GM19397 (cell line): Measurements from ENCODE around the gene GBX2.

Source experiments
- ATAC-seq: cut with Tn5 transposase; IDR thresholded peaks from one replicate; pipeline ENCODE4 v1.9.1; 2021; ENCODE audit warnings: mild to moderate bottlenecking, moderate library complexity; ENCODE audit not compliant: unreplicated experiment

Gene GBX2

DNA sequence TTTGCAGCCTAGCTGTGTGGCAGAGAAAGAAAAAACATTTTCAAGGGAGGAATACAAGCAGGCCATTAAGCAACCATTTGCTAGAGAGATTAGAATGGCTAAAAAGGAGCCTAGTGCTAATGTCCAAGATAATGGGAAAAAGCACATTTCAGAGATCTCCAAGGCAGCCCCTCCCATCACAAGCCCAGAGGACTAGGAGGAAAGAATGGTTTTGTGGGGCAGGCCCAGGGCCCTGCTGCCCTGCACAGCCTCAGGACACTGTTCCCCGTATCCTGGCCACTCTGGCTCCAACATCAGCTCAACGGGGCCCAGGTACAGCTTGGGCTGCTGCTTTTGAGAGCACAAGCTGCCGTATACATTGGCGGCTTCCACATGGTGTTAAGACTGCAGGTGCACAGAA is 16.5 kb upstream of the GBX2 start:
- ATAC-seq = no peak

DNA sequence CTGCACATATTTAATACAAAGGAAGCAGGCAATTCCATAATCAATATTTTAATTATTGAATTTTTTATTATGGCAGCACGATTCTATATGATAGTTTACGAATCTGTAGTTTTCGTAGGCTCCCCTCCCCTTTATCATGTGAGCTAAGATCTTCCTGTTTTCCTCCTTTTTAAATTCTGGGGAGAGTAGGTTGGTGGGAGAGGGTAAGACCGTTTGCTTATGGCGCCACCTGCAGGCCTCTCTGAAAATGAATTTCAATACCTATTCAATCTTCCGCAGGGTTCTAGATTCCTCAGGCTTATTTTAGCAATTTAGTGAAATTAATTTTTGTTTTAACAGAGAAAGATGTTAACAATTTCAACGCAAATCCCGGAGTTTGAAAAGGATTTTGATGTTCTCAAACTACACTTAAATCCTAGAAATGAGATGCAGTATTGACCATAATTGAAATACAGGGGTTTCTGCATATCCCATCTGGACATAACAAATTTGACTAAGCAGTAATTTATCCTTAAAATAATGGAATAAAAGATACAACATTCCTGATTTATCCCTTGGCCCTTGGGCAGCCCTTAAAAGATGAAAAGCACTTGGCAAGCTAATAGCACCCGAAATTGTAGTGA is 12.8 kb upstream of the GBX2 start:
- no peak for ATAC-seq

DNA sequence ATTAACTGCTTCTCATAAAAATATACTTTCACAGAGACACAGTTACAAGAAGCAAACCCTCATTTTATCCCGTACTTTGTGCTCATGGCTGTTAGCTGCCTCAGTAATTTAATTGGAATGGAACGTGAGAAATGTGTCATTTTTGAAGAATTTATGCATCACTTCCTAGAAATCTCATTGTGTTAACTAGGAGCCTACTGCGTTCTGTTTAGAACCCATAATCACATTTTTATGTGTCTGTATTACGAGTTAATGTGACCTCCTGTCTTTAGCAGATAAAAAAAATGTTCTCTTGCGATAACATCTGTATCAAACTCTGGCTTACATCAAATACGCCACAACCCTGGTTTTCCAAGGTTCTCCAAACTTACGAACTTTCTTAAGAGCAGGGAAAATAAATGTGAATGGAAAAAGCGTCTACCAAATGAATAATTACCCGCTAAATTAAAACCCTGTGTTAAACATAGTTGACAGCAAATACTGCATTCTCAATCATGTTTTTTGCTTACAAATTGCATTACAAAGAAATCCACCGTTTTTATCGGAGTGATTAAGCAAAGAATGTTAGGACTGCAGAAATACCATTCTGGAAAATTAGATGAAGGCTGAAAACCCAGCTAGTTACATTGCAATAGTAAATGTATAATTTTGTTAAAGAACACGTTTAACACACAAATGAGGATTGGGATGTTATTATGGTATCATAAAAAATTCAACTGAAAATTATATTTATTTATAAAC is 12.1 kb upstream of the GBX2 start:
- no peak for ATAC-seq

- no peak for ATAC-seq
Observed at GRCh38 chr2:236179236-236180075, 11.3 kb upstream of the GBX2 start.

GRCh38 chr2:236178890-236179235 is 10.7 kb upstream of the GBX2 start:
- no peak for ATAC-seq

- ATAC-seq = no peak
Observed at GRCh38 chr2:236177967-236178889, 10.0 kb upstream of the GBX2 start.

GRCh38 chr2:236177604-236177966 is 9.4 kb upstream of the GBX2 start:
- no peak for ATAC-seq

DNA sequence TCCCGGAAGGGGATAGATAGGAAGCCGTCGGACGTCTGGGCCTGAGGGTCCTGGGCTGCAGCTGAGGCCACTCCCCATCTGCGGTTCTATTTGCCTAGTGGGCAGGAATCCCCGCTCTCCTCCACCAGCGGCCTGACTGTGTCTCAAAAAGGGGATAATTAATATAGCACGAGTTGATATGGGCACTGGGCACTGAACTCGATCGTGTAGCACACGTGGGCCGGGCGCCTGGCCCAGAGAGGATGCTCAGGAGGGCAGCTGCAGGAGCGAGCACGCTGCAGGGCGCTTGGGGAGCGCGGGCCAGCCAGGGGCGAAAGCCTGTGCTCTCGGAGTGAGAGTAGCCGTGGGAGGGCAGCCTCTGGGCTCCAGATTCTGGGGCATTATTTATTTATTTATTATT is 8.8 kb upstream of the GBX2 start:
- ATAC-seq = no peak

- no peak for ATAC-seq
Observed at GRCh38 chr2:236176417-236176816, 8.2 kb upstream of the GBX2 start.

- ATAC-seq = no peak
Observed at GRCh38 chr2:236175548-236176150, 7.5 kb upstream of the GBX2 start.

- ATAC-seq = no peak
Observed at GRCh38 chr2:236173729-236174607, 5.8 kb upstream of the GBX2 start.

DNA sequence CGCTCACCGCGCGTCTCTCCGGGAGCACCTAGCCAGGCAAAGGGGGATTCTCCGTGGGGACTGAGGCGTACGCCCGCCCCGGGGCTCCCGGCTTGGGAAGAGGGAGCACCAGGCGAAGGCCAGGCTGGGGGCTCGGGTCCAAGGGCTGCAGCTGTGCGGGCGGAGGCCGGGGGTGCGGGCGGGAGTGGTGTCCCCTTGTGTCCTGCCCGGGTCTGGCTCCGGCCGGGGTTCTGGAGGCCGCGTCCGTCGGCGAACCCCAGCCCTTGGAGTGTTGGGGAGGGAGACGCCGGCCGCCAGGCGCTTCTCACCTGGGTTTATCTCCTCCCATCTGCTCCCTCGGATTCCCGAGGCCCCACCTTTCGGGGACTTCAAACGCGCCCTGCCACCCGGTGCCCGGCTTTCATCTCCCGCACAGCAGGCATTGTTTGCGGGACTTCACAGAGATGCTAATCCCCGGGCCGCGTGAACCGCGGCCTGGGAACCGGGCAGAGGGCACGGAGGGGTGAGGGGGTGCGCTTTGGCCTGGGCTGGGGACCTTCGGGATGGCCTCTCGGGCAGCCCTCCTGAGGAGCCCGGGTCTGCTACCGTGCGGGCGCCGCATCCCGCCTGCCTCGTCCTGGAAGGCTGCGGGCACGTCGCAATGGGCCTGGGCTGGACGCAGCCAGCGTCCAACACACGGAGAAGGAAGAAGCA is 5.0 kb upstream of the GBX2 start:
- no peak for ATAC-seq

DNA sequence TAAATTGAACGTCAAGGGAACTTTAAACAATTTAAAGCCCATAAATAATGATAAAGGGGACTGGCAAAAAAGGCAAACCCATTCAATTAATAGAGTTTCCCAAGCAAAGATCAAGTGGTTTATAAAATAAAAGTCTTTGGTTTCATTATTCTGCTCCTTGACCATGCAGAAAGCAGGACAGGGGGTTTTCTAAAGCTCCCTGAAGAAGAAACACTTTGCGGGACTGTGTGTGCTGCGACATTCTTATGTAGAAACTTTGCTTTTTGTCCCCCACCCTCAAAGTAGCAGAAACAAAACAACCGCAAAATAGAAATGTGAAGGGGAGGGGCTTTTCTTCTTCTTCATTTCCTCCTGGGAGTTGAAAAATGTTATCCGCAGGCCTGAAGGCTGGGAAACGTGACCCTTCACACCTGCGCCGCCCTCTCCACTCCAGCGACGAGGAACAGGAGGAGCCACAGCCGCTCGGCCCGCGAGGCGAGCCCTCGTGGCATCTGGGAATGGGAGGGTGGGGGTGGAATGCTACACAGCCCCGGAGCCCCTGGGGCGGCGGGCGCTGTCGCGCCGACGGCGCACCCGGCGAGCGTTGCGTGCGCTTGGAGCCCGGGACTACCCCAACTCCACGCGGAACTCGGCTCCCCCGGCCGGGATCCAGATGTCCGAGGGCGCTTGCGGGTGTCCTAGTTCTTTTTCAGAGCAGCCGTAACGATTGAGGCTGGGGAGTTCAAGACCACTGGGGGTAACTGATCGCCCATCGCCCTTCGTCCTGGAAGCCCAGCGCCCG is 4.3 kb upstream of the GBX2 start:
- no peak for ATAC-seq

GRCh38 chr2:236171680-236172254 is 3.6 kb upstream of the GBX2 start:
- ATAC-seq = no peak

GRCh38 chr2:236171181-236171679 is 3.0 kb upstream of the GBX2 start:
- no peak for ATAC-seq

DNA sequence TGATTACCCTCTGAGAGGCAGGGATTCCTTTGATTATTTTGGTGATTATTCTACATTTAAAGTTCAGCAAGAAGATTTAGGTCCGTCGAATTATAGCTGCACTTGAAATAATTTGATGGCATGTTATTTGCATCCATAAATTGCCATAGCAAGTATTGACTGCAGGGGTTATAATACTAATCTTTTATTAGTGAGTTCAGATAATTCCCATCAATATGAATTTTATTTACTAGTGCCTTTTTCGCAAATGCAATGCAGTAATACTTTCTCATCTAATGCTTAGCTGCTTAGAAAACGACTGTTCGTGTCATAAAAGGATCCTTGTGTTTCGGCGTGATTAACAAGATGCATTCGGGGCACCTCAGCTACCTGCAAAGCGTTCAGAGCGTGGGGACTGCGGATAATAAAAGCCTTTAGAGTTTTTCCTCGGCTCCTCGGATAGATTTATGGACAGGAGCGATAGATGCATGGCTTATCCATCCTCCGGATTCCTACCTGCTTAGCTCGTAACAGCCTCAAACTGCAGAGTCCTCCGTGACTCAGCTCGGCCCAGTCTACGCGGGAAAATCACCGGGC is 2.5 kb upstream of the GBX2 start:
- no peak for ATAC-seq
